Naive thymus-derived CD8-positive, alpha-beta T cell (primary cell): ENCODE data around the gene S1PR4. TPM values are rescaled to one million over a fixed set of nuclear protein-coding genes. Genes with fewer than 3 reads are reported as not detected.
A peak's percentile ranks its signal among the peaks of the same experiment; 100 is the strongest.

Experiments
- ATAC-seq, 2 donors: fragments of 150-1000 bp; cut with Tn5 transposase in 1 of 2; sonication (Bioruptor Pico), chemical (Tn5 transposase) in 1 of 2; 1 replicate in 1 of 2; 2 replicates in 1 of 2; pipeline ENCODE4 v1.10.0; 2021; ENCODE audit warnings: mild to moderate bottlenecking in 2 of 2, moderate library complexity in 2 of 2
- POLR2A ChIA-PET: fragments of 350-600 bp; sonication (Branson Sonifier 250); formaldehyde crosslinking; loops from one replicate; lab custom pipeline; 2021; ENCODE audit warnings: antibody characterized with exemption; lab: Charles Lee
- DNase-seq, 10 donors: peaks; one replicate each; pipeline versions ENCODE4 v3.0.0 to v3.0.0-alpha.2; 2020 to 2022
- H3K27ac Mint-ChIP-seq, 10 donors: one replicate each; pipeline ENCODE4 v1.8.0; 2020 to 2022; ENCODE audit warnings: mild to moderate bottlenecking in 10 of 10, mixed read lengths in 10 of 10, moderate library complexity in 4 of 10, inconsistent platforms in 1 of 10
- H3K27me3 Mint-ChIP-seq, 5 donors: one replicate each; pipeline ENCODE4 v1.8.0; 2021 to 2022; ENCODE audit warnings: mixed read lengths in 5 of 5
- H3K36me3 Mint-ChIP-seq, 3 donors: one replicate each; pipeline ENCODE4 v1.8.0; 2020 to 2022; ENCODE audit warnings: mixed read lengths in 3 of 3, mild to moderate bottlenecking in 2 of 3, inconsistent platforms in 1 of 3
- H3K4me1 Mint-ChIP-seq, 4 donors: one replicate each; pipeline ENCODE4 v1.8.0; 2021 to 2022; ENCODE audit warnings: mixed read lengths in 4 of 4
- H3K4me3 Mint-ChIP-seq, 10 donors: one replicate each; pipeline ENCODE4 v1.8.0; 2020 to 2022; ENCODE audit warnings: mild to moderate bottlenecking in 10 of 10, mixed read lengths in 10 of 10, moderate library complexity in 6 of 10, inconsistent platforms in 1 of 10
- H3K9me3 Mint-ChIP-seq, 9 donors: one replicate each; pipeline ENCODE4 v1.8.0; 2020 to 2022; ENCODE audit warnings: mixed read lengths in 9 of 9, mild to moderate bottlenecking in 3 of 9, inconsistent platforms in 1 of 9, moderate library complexity in 1 of 9
- polyA plus RNA-seq, 3 donors: library from polyadenylated mRNA; unstranded; fragments of 300-500 nt; fragmentation: Illumina TruSeq; gene quantifications; one replicate each; pipeline ENCODE4 v1.2.3, GENCODE V29; 2021
- total RNA-seq, 8 experiments: library from RNA in 2 of 8; stranded (reverse) in 2 of 8; gene quantifications; one replicate each; pipeline ENCODE4 v1.2.3 and lab custom pipeline; 2021 to 2026

Gene S1PR4
- total and polyA plus RNA-seq, 5 experiments from 2014 or later, result 217 to 470 (median 286) TPM

GRCh38 chr19:3142781-3143337, 35.7 kb upstream of the S1PR4 start:
- ATAC-seq (no peak), DNase-seq (no peak)
- Mint-ChIP-seq H3K4me1 (peaks cover 0 to 38% (median 7%) of the 10 kb centered on the region in 4 donors), H3K36me3 (peaks cover 0 to 8% (median 0%) of the 10 kb centered on the region in 3 donors), H3K27ac (peak overlapping the region in 2 of 10 donors; percentile 29 to 37), H3K9me3 (peaks cover 0 to 12% (median 0%) of the 10 kb centered on the region in 9 donors), H3K4me3 (no peak overlapping the region), H3K27me3 (no peaks in the 10 kb centered on the region)
- POLR2A ChIA-PET, result no interaction called here

GRCh38 chr19:3145909-3146676, 32.5 kb upstream of the S1PR4 start:
- Mint-ChIP-seq H3K4me3 (peak overlapping the region in 1 of 10 donors; percentile 28), H3K27ac (peak overlapping the region in 1 of 10 donors; percentile 41), H3K27me3 (no peaks in the 10 kb centered on the region), H3K4me1 (peaks cover 0 to 27% (median 11%) of the 10 kb centered on the region in 4 donors), H3K36me3 (no peaks in the 10 kb centered on the region), H3K9me3 (no peaks in the 10 kb centered on the region)
- POLR2A ChIA-PET, result interaction anchor here (0.6 to 1.8 kb wide), 4 partner anchors 18 to 812 kb away, joined by 3 to 7 read pairs (median 4); partner anchors contain the start of gene NCLN
- DNase-seq (no peak), ATAC-seq (no peak)

GRCh38 chr19:3146677-3147100, 31.9 kb upstream of the S1PR4 start:
- peak overlapping the region in 1 of 10 donors; percentile 73 for H3K27ac Mint-ChIP-seq
- POLR2A ChIA-PET, result interaction anchor here (0.6 to 1.8 kb wide), 5 partner anchors 17 to 811 kb away, joined by 3 to 7 read pairs (median 4); partner anchors contain the start of gene NCLN
- DNase-seq, result peak; percentile 37 to 83 (median 64)
- H3K36me3 Mint-ChIP-seq, result no peaks in the 10 kb centered on the region
- no peaks in the 10 kb centered on the region for H3K27me3 Mint-ChIP-seq
- peak; percentile 71 to 82 for ATAC-seq
- H3K4me3 Mint-ChIP-seq, result peak overlapping the region in 1 of 10 donors; percentile 28
- H3K4me1 Mint-ChIP-seq, result peaks cover 0 to 24% (median 11%) of the 10 kb centered on the region in 4 donors
- H3K9me3 Mint-ChIP-seq, result no peaks in the 10 kb centered on the region

GRCh38 chr19:3148503-3148902, 30.1 kb upstream of the S1PR4 start:
- Mint-ChIP-seq H3K27ac (no peak overlapping the region), H3K4me1 (peaks cover 0 to 17% (median 7%) of the 10 kb centered on the region in 4 donors), H3K4me3 (no peak overlapping the region), H3K27me3 (no peaks in the 10 kb centered on the region), H3K36me3 (no peaks in the 10 kb centered on the region), H3K9me3 (no peaks in the 10 kb centered on the region)
- ATAC-seq (no peak), DNase-seq (peak in 1 of 10 donors; percentile 32)
- POLR2A ChIA-PET, result no interaction called here

- no peaks in the 10 kb centered on the region for H3K27me3 Mint-ChIP-seq
- ATAC-seq, result no peak
- no peaks in the 10 kb centered on the region for H3K9me3 Mint-ChIP-seq
- DNase-seq, result no peak
- no peaks in the 10 kb centered on the region for H3K36me3 Mint-ChIP-seq
- POLR2A ChIA-PET, result interaction anchor here (0.7 kb wide), 1 partner anchor 96 kb away, joined by 3 read pairs; no protein-coding TSS in a partner anchor
- H3K27ac Mint-ChIP-seq, result peak overlapping the region in 2 of 10 donors; percentile 16 to 70
- no peak overlapping the region for H3K4me3 Mint-ChIP-seq
- peaks cover 0 to 17% (median 7%) of the 10 kb centered on the region in 4 donors for H3K4me1 Mint-ChIP-seq
These were observed 29.5 kb upstream of the S1PR4 start for GRCh38 chr19:3149089-3149488.

GRCh38 chr19:3149526-3150505, 28.8 kb upstream of the S1PR4 start:
- no peak for ATAC-seq
- no peak overlapping the region for H3K4me3 Mint-ChIP-seq
- H3K9me3 Mint-ChIP-seq, result no peaks in the 10 kb centered on the region
- peaks cover 0 to 17% (median 7%) of the 10 kb centered on the region in 4 donors for H3K4me1 Mint-ChIP-seq
- H3K27me3 Mint-ChIP-seq, result no peaks in the 10 kb centered on the region
- DNase-seq, result peak in 1 of 10 donors; percentile 7
- peak overlapping the region in 4 of 10 donors; percentile 16 to 70 (median 36) for H3K27ac Mint-ChIP-seq
- no peaks in the 10 kb centered on the region for H3K36me3 Mint-ChIP-seq
- POLR2A ChIA-PET, result interaction anchor here (0.6 to 0.7 kb wide), 2 partner anchors 89 to 97 kb away, joined by 3 read pairs; no protein-coding TSS in a partner anchor

GRCh38 chr19:3150739-3151329, 27.7 kb upstream of the S1PR4 start:
- POLR2A ChIA-PET, result interaction anchor here (1.0 kb wide), 1 partner anchor 10 kb away, joined by 4 read pairs; no protein-coding TSS in a partner anchor
- no peak for ATAC-seq

GRCh38 chr19:3151563-3152418, 26.8 kb upstream of the S1PR4 start:
- H3K27ac Mint-ChIP-seq, result no peak overlapping the region
- no peaks in the 10 kb centered on the region for H3K9me3 Mint-ChIP-seq
- peaks cover 3 to 11% (median 5%) of the 10 kb centered on the region in 4 donors for H3K4me1 Mint-ChIP-seq
- no peak overlapping the region for H3K4me3 Mint-ChIP-seq
- no peak for ATAC-seq
- H3K36me3 Mint-ChIP-seq, result no peaks in the 10 kb centered on the region
- POLR2A ChIA-PET, result interaction anchor here (1.0 to 1.2 kb wide), 2 partner anchors 9 to 35 kb away, joined by 4 read pairs; partner anchors contain the start of gene NCLN
- no peak for DNase-seq
- no peaks in the 10 kb centered on the region for H3K27me3 Mint-ChIP-seq

More at GRCh38 chr19:3150739-3151329, 27.7 kb upstream of the S1PR4 start:
- no peak overlapping the region for H3K4me3 Mint-ChIP-seq
- H3K27ac Mint-ChIP-seq, result no peak overlapping the region
- no peaks in the 10 kb centered on the region for H3K9me3 Mint-ChIP-seq
- H3K27me3 Mint-ChIP-seq, result no peaks in the 10 kb centered on the region
- DNase-seq, result no peak
- peaks cover 2 to 17% (median 5%) of the 10 kb centered on the region in 4 donors for H3K4me1 Mint-ChIP-seq
- no peaks in the 10 kb centered on the region for H3K36me3 Mint-ChIP-seq

- H3K36me3 Mint-ChIP-seq, result no peaks in the 10 kb centered on the region
- DNase-seq (no peak), ATAC-seq (no peak)
- H3K4me1 Mint-ChIP-seq, result peaks cover 4 to 8% (median 6%) of the 10 kb centered on the region in 4 donors
- no peaks in the 10 kb centered on the region for H3K27me3 Mint-ChIP-seq
- H3K9me3 Mint-ChIP-seq, result no peaks in the 10 kb centered on the region
- POLR2A ChIA-PET, result interaction anchor here (0.7 to 1.2 kb wide), 2 partner anchors 14 to 34 kb away, joined by 4 read pairs; partner anchors contain the start of gene NCLN
- H3K27ac Mint-ChIP-seq, result no peak overlapping the region
- no peak overlapping the region for H3K4me3 Mint-ChIP-seq
These were observed 26.2 kb upstream of the S1PR4 start for GRCh38 chr19:3152419-3152780.

GRCh38 chr19:3153286-3154230, 25.0 kb upstream of the S1PR4 start:
- H3K9me3 Mint-ChIP-seq, result no peaks in the 10 kb centered on the region
- H3K27me3 Mint-ChIP-seq, result no peaks in the 10 kb centered on the region
- no peak for DNase-seq
- H3K4me3 Mint-ChIP-seq, result no peak overlapping the region
- H3K27ac Mint-ChIP-seq, result no peak overlapping the region
- POLR2A ChIA-PET, result no interaction called here
- H3K4me1 Mint-ChIP-seq, result peaks cover 4 to 10% (median 7%) of the 10 kb centered on the region in 4 donors
- ATAC-seq, result no peak
- H3K36me3 Mint-ChIP-seq, result no peaks in the 10 kb centered on the region
